GM19240 (cell line): ENCODE data around the gene RASSF1.
A peak's percentile ranks its signal among the peaks of the same experiment; 100 is the strongest.
"Not testable (repeated sequence)": the region's sequence is repeated elsewhere in the genome, so short reads cannot be mapped to it uniquely, and the experiment has no call there.

ENCODE experiments used
- DNase-seq: peaks from one replicate; pipeline ENCODE4 v3.0.0; 2011; ENCODE audit warnings: low spot score; ENCODE audit not compliant: insufficient read length

RASSF1 gene

GRCh38 chr3:50324351-50325112 is 16.1 kb downstream of the RASSF1 start:
- DNase-seq, result peak; percentile 43

GRCh38 chr3:50323614-50324199 is 16.9 kb downstream of the RASSF1 start:
- no peak for DNase-seq

DNA sequence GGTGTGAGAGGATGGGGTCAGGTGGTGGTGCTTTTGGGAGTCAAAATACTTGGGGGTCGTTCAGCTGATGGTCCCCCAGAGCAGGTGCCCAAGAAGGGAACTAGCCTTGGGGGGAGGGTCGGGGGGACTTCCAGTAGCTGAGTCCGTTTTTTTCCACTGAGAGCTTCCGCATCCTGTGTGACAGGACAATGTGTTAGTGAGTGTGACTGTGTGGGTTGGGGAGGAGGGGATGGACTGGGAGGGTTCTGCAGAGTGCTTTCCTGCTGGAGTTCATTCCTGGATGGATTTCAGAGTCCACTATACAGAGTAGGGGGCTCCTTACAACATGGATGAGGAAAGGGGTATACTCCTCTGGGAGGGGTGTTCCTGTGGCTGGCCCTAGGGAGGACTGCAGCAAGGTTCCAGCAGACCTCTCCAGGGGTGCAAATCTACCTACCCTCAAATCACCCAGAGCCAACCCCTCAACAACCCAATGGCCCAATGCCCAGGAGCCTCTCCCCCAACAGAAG is 17.5 kb downstream of the RASSF1 start:
- DNase-seq, result no peak

DNA sequence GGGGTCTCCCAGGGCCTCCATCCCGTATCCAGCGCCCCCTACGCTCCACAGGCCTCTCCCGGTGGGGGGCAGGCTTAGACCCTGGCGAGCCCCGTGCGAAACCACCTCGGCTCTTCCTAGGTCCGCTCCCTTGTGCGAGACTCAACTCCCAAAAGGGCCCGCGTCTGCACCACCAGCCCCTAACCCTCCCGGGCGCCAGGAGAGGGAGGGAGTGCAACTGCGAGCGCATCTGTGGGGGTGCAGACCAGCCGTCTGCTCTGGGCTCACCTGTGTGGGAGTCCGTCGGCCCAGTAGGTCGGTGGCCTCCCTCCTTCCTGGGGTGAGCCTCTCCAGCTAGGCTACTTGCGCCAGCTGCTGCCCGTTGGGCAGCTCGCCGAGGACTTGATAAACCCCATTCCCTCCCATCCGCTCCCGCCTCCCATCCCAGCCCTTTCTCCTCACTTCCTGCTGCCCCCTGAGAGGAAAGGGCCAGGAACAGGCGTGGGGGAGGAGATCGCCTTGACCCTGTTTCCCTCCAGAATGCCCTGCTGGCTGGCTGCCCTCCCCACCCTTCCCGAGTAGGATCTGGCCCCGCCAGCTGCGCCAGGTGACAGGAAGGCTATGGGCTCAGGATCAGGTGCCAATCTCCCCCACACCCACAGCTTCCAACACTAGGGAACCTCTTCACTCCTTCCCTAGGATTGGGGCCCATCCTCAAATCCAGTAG is 18.1 kb downstream of the RASSF1 start, which contains the start of gene HYAL2:
Gene HYAL2 (minus strand): TSS at position 360 of the 706 bp plus-strand sequence. CDS start 2,256 bp downstream, outside the sequence.
- DNase-seq, result no peak

DNA sequence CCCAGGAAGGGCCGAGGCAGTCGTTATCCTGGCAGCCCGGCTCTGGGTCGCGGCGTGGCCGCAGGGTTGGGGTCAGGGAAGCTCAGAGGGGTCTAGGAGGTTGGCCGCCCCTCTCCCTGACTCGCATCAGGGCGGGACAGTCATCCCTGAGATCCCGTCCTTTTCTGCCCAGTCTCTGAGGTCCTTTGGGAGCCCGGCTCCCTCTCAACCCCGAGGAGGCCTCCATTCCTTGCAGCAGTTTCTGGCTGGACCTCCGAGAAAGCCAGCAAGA is 18.6 kb downstream of the RASSF1 start:
- DNase-seq, result no peak

DNA sequence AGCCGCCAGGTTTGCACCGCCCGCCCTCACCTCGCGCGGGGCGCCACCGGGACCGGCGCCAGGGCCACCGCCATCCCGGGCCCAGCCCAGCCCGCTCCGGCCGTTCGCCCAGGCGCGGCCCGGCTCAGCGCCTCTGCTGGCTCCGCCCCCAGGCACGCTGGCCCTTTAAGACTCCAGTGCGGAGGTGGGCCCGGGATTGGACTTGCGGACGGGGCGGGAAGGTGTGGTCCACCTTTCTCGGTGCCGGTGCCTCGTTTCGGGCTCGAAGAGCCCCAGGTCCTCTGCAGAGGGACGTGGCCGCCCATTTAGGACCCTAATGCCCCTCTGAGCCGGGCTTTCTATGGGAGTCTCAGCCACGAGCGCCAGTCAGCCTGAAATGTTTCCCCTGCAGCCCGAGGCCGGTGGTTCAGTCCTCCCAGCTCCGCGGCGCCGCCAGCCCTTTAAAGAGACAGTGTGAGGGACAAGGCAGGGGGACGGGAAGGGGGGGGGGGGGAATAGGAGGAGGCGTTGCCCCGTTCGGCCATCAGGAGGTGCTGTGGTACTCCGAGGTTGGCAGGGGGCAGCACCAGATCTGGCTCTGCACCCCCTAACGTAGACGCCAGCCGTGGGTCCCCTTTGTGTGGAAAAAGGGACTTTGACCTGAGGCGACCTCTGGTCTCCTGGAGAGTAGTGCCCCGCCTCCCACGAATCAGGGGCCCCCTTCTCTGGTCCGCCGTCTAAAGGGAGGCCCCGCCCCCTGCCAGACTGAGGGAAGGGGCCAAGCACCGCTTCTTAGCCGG is 19.1 kb downstream of the RASSF1 start:
- DNase-seq, result peak; percentile 80

DNA sequence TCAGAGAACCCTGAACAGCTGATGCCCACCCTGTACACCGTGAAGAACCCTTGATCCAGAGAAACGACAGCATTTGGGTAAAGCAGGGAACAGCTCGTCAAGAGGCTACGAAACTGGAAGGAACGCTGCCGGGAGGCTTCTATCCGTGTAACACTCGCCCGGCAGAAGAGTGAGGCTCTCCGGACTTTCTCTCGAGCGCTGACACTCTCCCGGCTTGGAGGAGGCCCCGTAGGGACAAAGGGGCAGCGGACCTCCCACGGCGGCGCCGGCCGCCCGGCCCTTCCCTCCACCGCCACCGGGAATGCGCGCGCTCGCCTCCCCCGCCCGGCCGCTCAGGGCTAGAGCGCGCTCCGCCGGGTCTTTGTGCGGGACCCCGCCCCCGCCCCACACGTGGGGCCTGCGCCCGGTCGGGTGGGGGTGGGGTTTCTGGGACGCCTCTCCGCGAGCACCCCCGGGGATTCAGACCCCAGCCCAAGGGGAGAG is 19.7 kb downstream of the RASSF1 start:
- peak; percentile 34 for DNase-seq

GRCh38 chr3:50319894-50320625 is 20.6 kb downstream of the RASSF1 start:
- no peak for DNase-seq

GRCh38 chr3:50319181-50319893 is 21.3 kb downstream of the RASSF1 start:
- no peak for DNase-seq

GRCh38 chr3:50318615-50319014 is 22.0 kb downstream of the RASSF1 start:
- no peak for DNase-seq

GRCh38 chr3:50318163-50318562 is 22.5 kb downstream of the RASSF1 start:
- no peak for DNase-seq

DNA sequence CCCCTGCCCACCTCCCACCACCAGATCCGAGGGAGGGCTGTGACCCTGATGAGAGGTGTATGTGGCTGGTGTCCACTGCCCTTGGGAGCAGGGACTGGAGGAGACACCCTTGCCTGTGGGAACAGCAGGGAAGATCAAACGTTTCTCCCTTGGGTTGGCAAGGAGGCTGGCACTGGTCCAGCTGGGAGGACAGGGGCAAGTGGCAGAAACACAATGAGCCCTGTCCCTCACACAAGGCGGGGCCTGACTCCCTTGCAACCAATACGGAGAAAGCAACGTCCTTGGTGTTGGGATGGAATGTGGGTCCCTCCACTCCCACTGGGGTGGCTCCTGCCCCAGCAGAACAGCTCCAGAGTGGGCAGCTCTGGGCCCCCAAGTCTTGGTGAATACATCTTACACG is 23.3 kb downstream of the RASSF1 start:
- no peak for DNase-seq

- no peak for DNase-seq
Measured at GRCh38 chr3:50316657-50317242, 23.9 kb downstream of the RASSF1 start.

GRCh38 chr3:50314816-50315215 is 25.8 kb downstream of the RASSF1 start:
- DNase-seq, result no peak

GRCh38 chr3:50314342-50314741 is 26.3 kb downstream of the RASSF1 start:
- DNase-seq, result no peak

- DNase-seq, result not testable (repeated sequence)
Measured at GRCh38 chr3:50312041-50312440, 28.6 kb downstream of the RASSF1 start.

DNA sequence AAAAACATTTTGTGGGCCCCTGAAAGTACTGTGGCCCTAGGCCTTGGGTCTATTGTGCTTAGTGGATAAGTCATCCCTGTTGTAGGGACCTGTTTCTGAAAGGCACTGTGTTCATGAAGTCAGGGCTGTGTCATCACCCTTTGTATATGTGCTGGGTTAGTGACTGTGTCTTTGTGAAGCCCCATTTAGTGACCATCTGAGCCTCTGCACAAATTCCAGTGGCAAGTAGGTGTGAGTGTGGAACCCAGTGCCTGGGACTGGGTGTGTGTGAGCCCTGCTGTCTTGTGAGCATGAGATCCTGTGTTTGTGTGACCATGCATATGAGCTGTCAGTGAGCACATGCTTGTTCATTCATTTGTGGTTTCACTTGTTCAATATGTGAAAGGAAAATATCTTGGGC is 36.0 kb downstream of the RASSF1 start:
- DNase-seq, result no peak

- no peak for DNase-seq
Measured at GRCh38 chr3:50303013-50303815, 37.4 kb downstream of the RASSF1 start, which contains the start of gene HYAL1. TSS of gene HYAL1 (minus strand) at chr3:50303574. CDS start at chr3:50302956, 618 bp downstream.
